ENCODE results near the gene ADI1. TPM values are rescaled to one million over a fixed set of nuclear protein-coding genes. Genes with fewer than 3 reads are reported as not detected.
A peak's percentile ranks its signal among the peaks of the same experiment; 100 is the strongest.

ADI1 gene
- total and polyA plus RNA-seq, 10 of the 15 experiments (the other 5 are each of a cell fraction or from before 2014, with no cell fraction given): 4.4 to 78.7 (median 17.2) TPM

- TF ChIP-seq, protein P1, sequence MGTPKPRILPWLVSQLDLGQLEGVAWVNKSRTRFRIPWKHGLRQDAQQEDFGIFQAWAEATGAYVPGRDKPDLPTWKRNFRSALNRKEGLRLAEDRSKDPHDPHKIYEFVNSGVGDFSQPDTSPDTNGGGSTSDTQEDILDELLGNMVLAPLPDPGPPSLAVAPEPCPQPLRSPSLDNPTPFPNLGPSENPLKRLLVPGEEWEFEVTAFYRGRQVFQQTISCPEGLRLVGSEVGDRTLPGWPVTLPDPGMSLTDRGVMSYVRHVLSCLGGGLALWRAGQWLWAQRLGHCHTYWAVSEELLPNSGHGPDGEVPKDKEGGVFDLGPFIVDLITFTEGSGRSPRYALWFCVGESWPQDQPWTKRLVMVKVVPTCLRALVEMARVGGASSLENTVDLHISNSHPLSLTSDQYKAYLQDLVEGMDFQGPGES (IDR thresholded peaks at IDR 0.05): no peak
- TF ChIP-seq PBX3 (IDR thresholded peaks at IDR 0.05; ENCODE audit: insufficient replicate concordance, low read depth, low read length): no peak
- TF ChIP-seq ZBED1 (IDR thresholded peaks at IDR 0.05; ENCODE audit: borderline replicate concordance): no peak
- TF ChIP-seq ATF3 (IDR thresholded peaks at IDR 0.05; ENCODE audit: borderline replicate concordance, extremely low read depth, low read depth, low read length): no peak
Measured at GRCh38 chr2:3459185-3460015, 59.9 kb downstream of the ADI1 start (continued).

DNA sequence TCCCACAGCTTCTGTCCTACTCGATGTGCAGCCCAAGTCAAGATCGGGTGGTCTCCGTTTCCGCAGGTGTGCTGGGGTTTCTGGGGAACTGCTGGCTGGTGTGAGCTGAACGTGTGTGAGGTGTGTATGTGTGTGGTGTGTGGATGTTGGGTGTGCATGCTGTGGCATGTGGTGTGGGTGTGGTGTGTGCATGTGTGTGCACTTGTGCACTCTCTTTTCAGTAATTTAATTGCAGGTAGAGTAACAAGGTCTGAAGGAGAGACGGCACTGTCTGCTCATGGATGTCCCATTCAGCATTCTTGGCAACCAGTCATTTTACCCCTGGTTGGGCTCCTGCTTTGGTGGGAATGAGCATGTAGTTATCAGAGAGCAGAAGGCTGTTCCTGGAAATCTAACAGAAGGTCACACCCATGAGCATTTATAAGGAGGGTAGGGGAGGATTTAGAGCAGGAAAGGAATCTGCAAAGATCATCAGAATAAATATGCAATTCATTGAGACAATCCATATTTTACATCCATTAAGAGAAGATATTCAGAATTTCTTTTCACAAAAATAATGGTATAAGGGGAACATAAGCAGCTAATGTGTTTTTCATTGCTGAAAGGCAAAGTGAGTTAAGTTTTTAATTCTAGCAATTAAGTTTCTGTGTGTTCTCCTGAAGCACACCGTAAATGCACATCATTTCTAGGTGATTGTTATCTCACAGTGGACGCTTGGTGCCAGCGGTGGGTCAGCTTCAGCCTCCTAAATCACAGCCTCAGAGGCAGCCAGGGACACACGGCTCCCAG lies 60.7 kb downstream of the ADI1 start:
- Histone ChIP-seq H4K20me1 (ENCODE audit: control insufficient read depth, insufficient read depth) (no peaks in the 10 kb centered on the region), H3K27me3 (replicated peaks in 1 of 2; ENCODE audit: control insufficient read depth in 2 of 2, insufficient read depth in 2 of 2, low read length in 1 of 2) (no peaks in the 10 kb centered on the region), H3K4me2 (ENCODE audit: control insufficient read depth, insufficient read depth) (no peak overlapping the region), H3K4me3 (no peak overlapping the region), H3K79me2 (ENCODE audit: control insufficient read depth, insufficient read depth, low read length) (no peaks in the 10 kb centered on the region), H2AFZ (ENCODE audit: control insufficient read depth, low read depth, low read length) (no peak overlapping the region), H3K4me1 (ENCODE audit: control insufficient read depth, insufficient read depth, low read length) (peaks cover 12% of the 10 kb centered on the region), H3K27ac (ENCODE audit: control insufficient read depth, insufficient read depth) (no peak overlapping the region), H3K9ac (ENCODE audit: control insufficient read depth, insufficient read depth, low read length) (no peak overlapping the region), H3K9me3 (replicated peaks; ENCODE audit: control insufficient read depth, insufficient read depth, low read length) (no peaks in the 10 kb centered on the region), H3K36me3 (ENCODE audit: control insufficient read depth in 2 of 2, insufficient read depth in 2 of 2, low read length in 1 of 2) (peaks cover 7 to 8% of the 10 kb centered on the region in 2 experiments; a peak in 3 of 4 replicates)
- SMC1A ChIA-PET (ENCODE audit: uncharacterized antibody, unreplicated experiment): interaction anchor here (0.7 kb wide), 1 partner anchor 49 kb away, joined by 3 read pairs; no protein-coding TSS in a partner anchor
- POLR2A ChIA-PET: no interaction called here
- FAIRE-seq (no peak), ATAC-seq (no peak), DNase-seq (ENCODE audit: low read depth, low spot score) (no peak)
- 89% methylated on average over 10 of the region's 10 CpGs for WGBS (ENCODE audit: insufficient coverage, insufficient replicate concordance, low lambda C conversion rate, missing lambda C conversion rate)
- BruUV-seq (replicated peaks): TSS peak; percentile 19
- CTCF ChIA-PET: interaction anchor here (0.6 to 1.9 kb wide), 3 partner anchors 35 to 193 kb away, joined by 3 to 4 read pairs (median 4); no protein-coding TSS in a partner anchor
- intact Hi-C loops (cut with micrococcal nuclease; ENCODE audit: unreplicated experiment): no loop called here
- in situ Hi-C loops (cut with MboI): loop anchor here (25.0 kb wide), 1 partner anchor 1346 kb away; no protein-coding TSS in a partner anchor
- TF ChIP-seq TAF1 (IDR thresholded peaks at IDR 0.05; ENCODE audit: borderline replicate concordance, low read depth, low read length) (no peak), ZBTB40 (IDR thresholded peaks at IDR 0.05; ENCODE audit: borderline replicate concordance) (no peak), CBX5 (IDR thresholded peaks at IDR 0.05; ENCODE audit: low read depth) (no peak), KDM1A (IDR thresholded peaks at IDR 0.05; ENCODE audit: borderline replicate concordance) (no peak), CEBPB (IDR thresholded peaks at IDR 0.05; ENCODE audit: borderline replicate concordance in 1 of 2, low read depth in 2 of 2, low read length in 2 of 2) (no peak), IRF5 (IDR thresholded peaks at IDR 0.05; ENCODE audit: borderline replicate concordance) (no peak)
- RAD21 ChIA-PET (ENCODE audit: unreplicated experiment): no interaction called here
